ENCODE data around the gene ZRANB3.

ZRANB3 gene

DNA sequence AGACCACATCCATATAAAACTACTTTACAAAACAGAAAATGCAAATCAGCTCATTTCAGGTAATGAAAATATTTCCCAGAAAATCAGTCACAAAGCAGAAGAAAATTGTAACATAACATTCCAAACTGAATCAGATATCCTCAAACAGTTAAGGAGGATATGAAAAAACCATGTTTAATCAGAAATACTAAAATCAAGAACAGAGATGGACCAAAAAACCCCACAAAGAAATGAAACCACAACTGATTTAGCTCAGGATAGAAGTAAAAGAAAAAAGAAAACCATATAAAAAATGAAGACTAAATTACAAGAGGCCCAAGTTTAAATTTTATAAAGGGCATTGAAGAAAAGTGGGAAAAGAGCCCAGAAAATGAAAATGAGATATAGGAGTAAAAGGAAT is 376.1 kb downstream of the ZRANB3 start:
- DNase-seq (ENCODE audit: extremely low read depth, insufficient read length): no peak
- TF ChIP-seq, protein P1, sequence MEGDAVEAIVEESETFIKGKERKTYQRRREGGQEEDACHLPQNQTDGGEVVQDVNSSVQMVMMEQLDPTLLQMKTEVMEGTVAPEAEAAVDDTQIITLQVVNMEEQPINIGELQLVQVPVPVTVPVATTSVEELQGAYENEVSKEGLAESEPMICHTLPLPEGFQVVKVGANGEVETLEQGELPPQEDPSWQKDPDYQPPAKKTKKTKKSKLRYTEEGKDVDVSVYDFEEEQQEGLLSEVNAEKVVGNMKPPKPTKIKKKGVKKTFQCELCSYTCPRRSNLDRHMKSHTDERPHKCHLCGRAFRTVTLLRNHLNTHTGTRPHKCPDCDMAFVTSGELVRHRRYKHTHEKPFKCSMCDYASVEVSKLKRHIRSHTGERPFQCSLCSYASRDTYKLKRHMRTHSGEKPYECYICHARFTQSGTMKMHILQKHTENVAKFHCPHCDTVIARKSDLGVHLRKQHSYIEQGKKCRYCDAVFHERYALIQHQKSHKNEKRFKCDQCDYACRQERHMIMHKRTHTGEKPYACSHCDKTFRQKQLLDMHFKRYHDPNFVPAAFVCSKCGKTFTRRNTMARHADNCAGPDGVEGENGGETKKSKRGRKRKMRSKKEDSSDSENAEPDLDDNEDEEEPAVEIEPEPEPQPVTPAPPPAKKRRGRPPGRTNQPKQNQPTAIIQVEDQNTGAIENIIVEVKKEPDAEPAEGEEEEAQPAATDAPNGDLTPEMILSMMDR (IDR thresholded peaks at IDR 0.05; ENCODE audit: insufficient read depth, low read length, poor library complexity, severe bottlenecking): no peak
- H3K27me3 ChIP-seq (replicated peaks; ENCODE audit: control insufficient read depth, insufficient read depth, low read length): no peaks in the 10 kb centered on the region
- peaks cover 4% of the 10 kb centered on the region for H3K36me3 ChIP-seq (ENCODE audit: control insufficient read depth, insufficient read depth, low read length)
- no peak overlapping the region for H3K4me3 ChIP-seq (replicated peaks; ENCODE audit: low read depth, low read length)

DNA sequence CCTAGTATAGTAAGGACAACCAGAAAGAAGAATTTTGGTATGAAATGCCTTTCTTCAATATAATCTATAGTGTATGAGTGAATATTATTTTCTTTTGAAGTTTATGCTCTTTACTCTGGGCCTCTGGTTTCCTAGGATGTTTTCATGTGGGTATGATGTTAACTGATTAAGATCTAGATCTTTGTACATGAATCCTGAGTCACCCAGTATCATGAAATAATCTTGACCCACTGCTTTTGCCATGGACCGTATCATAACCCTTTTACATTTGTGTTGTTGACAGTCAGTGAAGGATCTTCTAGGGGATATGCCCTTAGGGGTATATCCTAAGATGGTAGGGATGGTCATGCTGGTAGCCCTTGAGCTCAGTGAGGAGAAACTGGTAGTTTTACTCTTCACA is 378.7 kb downstream of the ZRANB3 start:
- TF ChIP-seq, protein P1 (IDR thresholded peaks at IDR 0.05; ENCODE audit: insufficient read depth, low read length, poor library complexity, severe bottlenecking): no peak
- DNase-seq (ENCODE audit: extremely low read depth, insufficient read length): no peak
- peaks cover 2% of the 10 kb centered on the region for H3K36me3 ChIP-seq (ENCODE audit: control insufficient read depth, insufficient read depth, low read length)
- no peaks in the 10 kb centered on the region for H3K27me3 ChIP-seq (replicated peaks; ENCODE audit: control insufficient read depth, insufficient read depth, low read length)
- H3K4me3 ChIP-seq (replicated peaks; ENCODE audit: low read depth, low read length): no peak overlapping the region

DNA sequence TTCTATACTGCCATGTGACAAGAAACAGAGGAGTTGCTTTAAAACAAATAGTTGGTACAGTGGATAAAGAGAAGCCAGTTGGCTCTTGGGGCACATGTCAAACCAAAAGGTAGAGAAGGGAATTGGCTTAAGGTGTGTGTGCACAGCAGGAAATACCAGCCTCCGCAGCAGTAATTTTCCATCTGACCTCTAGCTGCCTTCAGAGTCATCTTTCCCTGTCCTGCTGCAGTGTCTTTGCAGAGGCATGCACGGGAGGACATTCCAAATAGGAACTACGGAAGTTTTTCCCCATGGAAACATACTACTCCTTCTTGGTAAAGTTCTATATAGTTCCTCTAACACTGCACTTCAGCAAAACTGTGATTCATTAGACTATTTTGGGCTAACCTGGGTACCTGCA is 379.4 kb downstream of the ZRANB3 start:
- Histone ChIP-seq H3K4me3 (replicated peaks; ENCODE audit: low read depth, low read length) (no peak overlapping the region), H3K36me3 (ENCODE audit: control insufficient read depth, insufficient read depth, low read length) (peaks cover 2% of the 10 kb centered on the region), H3K27me3 (replicated peaks; ENCODE audit: control insufficient read depth, insufficient read depth, low read length) (no peaks in the 10 kb centered on the region)
- DNase-seq (ENCODE audit: extremely low read depth, insufficient read length): no peak
- TF ChIP-seq, protein P1 (IDR thresholded peaks at IDR 0.05; ENCODE audit: insufficient read depth, low read length, poor library complexity, severe bottlenecking): no peak

DNA sequence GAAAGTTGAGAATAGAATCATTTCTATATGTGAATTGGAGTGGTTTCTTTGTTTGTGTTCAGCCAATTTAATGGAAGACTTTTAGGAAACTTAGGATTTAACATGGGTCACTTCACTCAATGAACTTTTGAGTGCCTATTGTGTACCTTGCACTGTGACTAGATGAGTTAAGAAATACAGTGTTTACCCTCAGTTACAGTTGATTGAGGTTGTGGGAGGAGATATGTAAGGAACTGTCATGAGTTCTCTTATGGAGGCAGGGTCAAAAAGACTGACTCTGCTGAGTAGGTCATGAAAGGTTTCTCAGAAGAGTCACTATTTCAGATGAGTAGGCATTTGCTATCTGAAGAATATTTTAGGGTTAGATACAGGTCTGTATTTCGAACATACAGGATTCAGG is 380.3 kb downstream of the ZRANB3 start:
- no peak for DNase-seq (ENCODE audit: extremely low read depth, insufficient read length)
- no peaks in the 10 kb centered on the region for H3K27me3 ChIP-seq (replicated peaks; ENCODE audit: control insufficient read depth, insufficient read depth, low read length)
- H3K36me3 ChIP-seq (ENCODE audit: control insufficient read depth, insufficient read depth, low read length): peaks cover 2% of the 10 kb centered on the region
- TF ChIP-seq, protein P1 (IDR thresholded peaks at IDR 0.05; ENCODE audit: insufficient read depth, low read length, poor library complexity, severe bottlenecking): no peak
- no peak overlapping the region for H3K4me3 ChIP-seq (replicated peaks; ENCODE audit: low read depth, low read length)

DNA sequence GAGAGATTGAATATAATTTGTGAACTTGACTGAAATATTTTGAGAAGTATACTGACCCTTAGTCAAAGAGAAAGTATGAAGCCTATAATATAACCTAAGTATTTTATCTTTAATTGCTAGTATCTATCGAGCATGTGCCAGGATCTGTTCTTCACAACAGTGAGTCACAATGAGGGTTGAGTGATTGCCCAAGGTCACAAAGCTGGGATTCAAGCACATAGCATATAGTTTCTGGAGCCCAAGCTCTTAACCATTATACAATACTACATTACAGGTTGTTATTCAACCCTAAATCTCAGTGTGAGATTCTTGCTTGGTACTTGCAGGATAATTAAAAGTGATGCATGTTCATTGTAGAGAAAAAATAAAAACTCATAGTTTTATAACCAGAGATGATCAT is 381.8 kb downstream of the ZRANB3 start:
- peaks cover 4% of the 10 kb centered on the region for H3K36me3 ChIP-seq (ENCODE audit: control insufficient read depth, insufficient read depth, low read length)
- no peak overlapping the region for H3K4me3 ChIP-seq (replicated peaks; ENCODE audit: low read depth, low read length)
- no peak for DNase-seq (ENCODE audit: extremely low read depth, insufficient read length)
- H3K27me3 ChIP-seq (replicated peaks; ENCODE audit: control insufficient read depth, insufficient read depth, low read length): no peaks in the 10 kb centered on the region
- TF ChIP-seq, protein P1 (IDR thresholded peaks at IDR 0.05; ENCODE audit: insufficient read depth, low read length, poor library complexity, severe bottlenecking): no peak

DNA sequence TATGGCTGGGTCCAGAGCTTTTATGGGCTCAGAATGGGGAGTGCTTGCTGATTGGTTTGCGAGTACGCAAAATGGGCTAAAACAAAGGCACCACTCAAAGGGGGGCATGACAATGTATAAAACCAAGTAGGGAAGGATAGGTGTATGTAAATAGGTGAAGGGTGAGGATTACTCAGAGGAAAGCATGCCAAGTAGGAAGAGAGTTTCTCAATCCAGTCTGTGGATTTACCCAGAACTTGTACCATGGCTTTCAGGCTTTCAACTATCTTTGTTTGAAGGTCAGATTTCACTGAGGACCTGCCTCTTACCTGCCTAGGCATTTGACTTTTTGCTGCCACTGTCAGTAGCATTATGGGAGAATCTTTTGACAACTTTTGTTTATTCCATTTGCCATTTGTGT is 386.7 kb downstream of the ZRANB3 start:
- Histone ChIP-seq H3K4me3 (replicated peaks; ENCODE audit: low read depth, low read length) (no peak overlapping the region), H3K36me3 (ENCODE audit: control insufficient read depth, insufficient read depth, low read length) (peaks cover 7% of the 10 kb centered on the region), H3K27me3 (replicated peaks; ENCODE audit: control insufficient read depth, insufficient read depth, low read length) (no peaks in the 10 kb centered on the region)
- DNase-seq (ENCODE audit: extremely low read depth, insufficient read length): no peak
- TF ChIP-seq, protein P1 (IDR thresholded peaks at IDR 0.05; ENCODE audit: insufficient read depth, low read length, poor library complexity, severe bottlenecking): no peak

Measured in GM06990 (cell line).